Right hindlimb (tissue), 1 donor: ENCODE measurements around the gene ZFHX3.
A peak's percentile ranks its signal among the peaks of the same experiment; 100 is the strongest.

Source experiments
- DNase-seq: peaks from one replicate; pipeline ENCODE4 v3.0.0-alpha.2; 2018

ZFHX3 gene

GRCh38 chr16:72894293-72895151, 153.4 kb downstream of the ZFHX3 start:
- no peak for DNase-seq

GRCh38 chr16:72891291-72892227, 156.4 kb downstream of the ZFHX3 start:
- no peak for DNase-seq

- DNase-seq: no peak
Observed at GRCh38 chr16:72890587-72890986, 157.3 kb downstream of the ZFHX3 start.

DNA sequence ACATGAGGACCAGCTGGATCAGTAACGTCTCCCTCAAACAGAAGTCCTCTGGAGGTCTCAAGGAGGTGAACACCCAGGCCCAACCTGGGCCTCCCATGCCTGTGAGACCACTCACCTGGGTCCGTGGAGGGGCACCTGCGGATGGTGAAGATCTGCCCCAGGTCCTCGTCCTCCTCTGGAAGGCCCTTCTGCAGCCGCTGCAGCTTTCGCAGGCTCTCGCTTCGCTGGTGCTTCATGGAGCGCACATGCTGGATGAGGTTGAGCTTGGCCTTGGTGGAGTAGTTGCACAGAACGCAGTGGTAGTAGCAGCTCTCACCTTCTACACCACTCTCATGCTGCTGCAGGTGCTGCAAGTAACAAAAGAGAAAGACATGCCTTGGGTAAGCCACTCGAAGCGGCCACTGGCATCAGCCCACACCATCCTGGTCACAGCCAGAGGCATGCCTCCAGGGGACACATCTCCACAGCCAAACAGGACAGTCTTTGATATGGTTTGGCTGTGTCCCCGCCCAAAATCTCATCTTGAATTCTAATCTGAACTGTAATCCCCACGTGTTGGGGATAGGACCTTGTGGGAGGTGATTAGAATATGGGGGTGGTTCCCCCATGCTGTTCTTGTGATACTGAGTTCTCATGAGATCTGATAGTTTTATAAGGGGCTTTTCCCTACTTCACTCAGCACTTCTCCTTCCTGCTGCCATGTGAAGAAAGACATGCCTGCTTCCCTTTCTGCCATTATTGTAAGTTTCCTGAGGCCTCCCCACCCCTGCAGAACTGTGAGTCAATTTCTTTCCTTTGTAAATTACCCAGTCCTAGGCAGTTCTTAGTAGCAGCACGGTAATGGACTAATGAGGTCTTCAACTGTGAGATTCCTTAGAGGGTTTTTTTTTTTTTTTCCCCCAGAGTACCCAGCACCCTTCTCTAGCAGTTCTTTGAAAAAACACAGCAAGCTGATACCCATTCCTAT, 158.0 kb downstream of the ZFHX3 start:
- no peak for DNase-seq

DNA sequence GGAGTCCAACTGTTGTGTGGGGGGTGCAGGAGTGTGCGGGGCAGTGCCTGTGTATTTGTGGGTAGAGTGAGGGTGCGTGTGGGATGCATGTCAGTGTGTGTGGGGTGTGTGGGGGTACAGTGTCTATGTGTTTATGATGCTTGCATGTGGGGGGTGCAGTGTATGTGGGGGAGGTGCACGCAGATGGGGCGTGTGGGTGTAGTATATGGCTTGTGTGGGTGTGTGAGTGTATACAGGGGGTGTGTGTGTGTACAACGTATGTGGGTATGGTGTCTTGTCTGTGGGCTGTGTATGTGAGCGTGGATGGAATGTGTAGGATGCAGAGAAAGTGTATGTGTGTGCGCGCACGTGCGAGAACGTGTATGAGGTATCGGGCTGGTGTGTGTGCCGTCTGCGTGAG, 160.4 kb downstream of the ZFHX3 start:
- no peak for DNase-seq

DNA sequence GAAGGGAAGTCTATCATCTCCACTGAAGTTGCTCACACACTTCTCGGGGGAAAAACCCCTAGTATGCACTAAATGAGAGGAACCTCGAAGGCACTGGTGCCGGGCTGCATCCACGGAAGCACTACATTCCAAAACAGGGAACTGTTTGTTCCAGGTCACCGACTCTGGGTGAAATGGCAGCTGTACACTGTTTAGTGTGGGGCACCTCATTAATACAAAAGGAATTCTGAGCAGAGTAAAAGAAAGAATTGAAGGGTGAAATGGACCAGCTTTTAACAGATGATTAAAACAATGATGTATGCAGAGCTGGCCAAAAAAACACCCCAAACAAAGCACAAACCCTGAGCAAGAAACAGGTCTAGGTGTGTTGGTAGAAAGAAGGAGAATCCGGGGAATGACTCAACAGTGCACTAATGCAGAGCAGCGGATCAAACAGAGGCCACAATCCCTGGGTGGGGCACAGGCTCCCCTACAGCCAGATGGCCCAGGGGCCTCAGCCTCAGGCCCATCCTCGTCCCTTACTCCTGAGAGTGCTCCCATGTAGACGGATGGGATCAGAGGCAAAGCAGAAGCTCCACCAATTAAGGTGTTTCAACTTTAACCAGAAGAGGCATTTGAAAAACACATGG, 161.5 kb downstream of the ZFHX3 start:
- no peak for DNase-seq

GRCh38 chr16:72884573-72884972, 163.4 kb downstream of the ZFHX3 start:
- DNase-seq: no peak

- DNase-seq: no peak
Observed at GRCh38 chr16:72884037-72884436, 163.9 kb downstream of the ZFHX3 start.

- DNase-seq: no peak
Observed at GRCh38 chr16:72879846-72880245, 168.1 kb downstream of the ZFHX3 start.

GRCh38 chr16:72878301-72879269, 169.3 kb downstream of the ZFHX3 start:
- DNase-seq: no peak

DNA sequence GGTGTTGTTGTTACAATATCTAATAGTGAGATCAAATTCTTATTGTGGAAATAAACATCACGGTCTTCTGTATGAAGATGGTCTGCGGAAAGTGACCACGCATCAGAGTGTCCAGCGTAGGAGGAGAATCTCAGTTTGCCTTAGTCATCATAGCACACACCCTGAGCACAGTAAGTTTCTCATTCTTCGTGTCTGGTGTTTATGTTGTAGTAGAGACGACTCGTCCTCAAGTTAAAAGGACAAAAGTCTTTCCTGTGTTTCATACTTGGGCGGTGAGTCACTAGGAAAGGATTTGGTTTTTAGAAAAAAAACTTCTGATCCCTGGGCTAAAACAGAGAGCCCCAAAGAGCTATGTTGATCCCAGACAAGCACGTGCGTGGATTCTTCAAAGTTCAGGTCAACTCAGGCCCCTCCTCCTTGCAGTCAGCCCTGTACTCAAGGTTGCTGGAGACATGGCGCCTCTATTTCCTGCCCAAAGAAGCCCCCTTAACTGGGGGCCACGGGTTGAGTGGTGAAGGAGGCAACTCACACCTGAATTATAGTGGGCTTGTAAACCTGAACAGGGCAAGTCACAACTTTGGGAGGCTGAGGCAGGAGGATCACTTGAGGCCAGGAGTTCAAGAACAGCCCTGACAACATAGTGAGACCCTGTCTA, 170.4 kb downstream of the ZFHX3 start:
- DNase-seq: no peak

DNA sequence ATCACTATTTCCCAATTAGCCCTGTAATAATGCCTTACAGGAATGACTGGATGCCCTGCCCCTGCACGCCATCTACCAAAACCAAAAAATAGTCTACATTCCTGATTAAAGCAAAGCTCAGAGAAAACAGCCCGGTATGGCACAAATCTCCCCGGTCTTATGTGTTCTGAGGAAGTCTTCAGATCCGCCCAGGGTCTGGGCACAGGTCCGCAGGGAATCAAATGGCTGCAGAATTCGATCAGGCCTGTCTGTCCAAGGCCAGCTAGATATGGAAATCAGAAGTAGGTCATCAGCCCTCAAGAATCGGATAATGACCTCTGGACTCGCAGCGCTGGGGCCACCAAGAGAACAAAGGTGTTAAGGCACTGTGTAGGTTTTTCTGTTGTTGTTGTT, 171.0 kb downstream of the ZFHX3 start:
- no peak for DNase-seq

GRCh38 chr16:72876221-72876620, 171.7 kb downstream of the ZFHX3 start:
- peak; percentile 84 for DNase-seq

GRCh38 chr16:72875291-72876031, 172.5 kb downstream of the ZFHX3 start:
- DNase-seq: no peak

DNA sequence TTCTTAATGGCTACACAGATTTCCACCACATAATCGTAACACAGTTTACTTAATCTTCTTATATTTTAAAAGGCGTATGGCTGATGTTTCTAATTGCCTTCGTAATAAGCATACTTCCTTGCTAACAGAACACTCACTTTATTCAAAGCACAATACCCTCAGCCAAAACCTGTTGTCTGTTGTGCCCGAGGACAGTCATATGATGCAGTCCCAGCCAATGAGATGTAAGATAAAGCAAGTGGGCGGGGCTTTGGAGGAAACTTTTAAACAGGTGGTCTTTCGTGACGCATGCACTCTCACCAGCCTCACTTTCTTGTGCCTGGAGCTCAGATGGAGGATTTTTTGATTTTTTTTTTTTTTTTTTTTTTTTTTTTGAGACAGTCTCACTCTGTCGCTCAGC, 174.1 kb downstream of the ZFHX3 start:
- DNase-seq: no peak

DNA sequence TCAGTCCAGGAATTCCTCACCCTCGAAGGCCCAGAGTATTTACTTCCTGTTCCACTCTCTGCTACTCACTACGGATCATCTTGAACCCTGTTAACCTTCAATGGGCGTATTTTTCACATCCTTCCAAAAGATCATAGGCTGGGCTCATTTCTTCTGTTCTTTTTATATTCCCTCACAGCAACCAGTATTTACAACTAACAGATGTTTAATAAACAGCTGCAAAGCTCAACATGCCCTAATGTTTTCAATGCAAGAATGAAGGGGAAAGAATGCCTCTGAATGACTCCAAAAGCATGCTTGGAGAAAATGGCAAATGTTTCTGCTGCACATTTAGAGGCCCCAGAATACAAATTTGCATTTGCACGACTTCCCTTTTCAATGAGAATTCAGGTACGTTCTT, 174.9 kb downstream of the ZFHX3 start:
- DNase-seq: no peak

GRCh38 chr16:72865835-72866234, 182.1 kb downstream of the ZFHX3 start:
- no peak for DNase-seq

GRCh38 chr16:72865258-72865657, 182.7 kb downstream of the ZFHX3 start:
- DNase-seq: no peak

DNA sequence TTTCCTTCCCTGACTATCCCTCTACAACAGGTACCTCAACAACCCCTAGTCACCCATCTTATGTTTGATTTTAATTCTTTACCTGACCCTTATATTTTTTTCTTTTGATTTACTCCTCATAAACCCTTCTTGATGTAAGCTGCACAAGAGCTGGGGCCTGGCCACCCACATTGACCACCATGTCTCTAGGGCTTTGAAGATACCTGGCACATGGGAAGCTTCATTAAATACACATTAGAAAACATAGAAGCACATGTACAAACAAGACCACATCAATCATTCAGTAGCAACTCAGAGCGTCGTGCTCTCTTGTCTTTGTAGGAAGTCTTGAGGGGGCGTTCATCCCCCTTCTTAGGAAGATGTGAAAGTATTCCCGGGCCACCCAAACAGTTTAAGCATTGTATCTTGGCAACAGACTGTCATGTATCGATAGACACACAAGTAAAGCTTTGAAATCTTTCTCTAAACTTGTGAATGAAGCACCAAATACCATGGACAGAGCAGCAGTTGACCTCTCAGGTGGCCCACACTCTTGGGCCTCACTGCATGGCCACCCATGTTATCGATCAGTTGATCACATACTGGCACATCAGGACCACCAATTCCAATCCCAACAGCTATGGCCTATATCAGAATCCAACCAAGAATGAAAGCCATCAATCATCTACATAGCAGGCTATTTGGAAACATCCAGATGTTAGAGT, 183.6 kb downstream of the ZFHX3 start:
- DNase-seq: no peak
